GM18499 (cell line): ENCODE data around the gene C16orf89.
"Not testable (repeated sequence)": the region's sequence is repeated elsewhere in the genome, so short reads cannot be mapped to it uniquely, and the experiment has no call there.

Source experiments
- ATAC-seq: cut with Tn5 transposase; IDR thresholded peaks from one replicate; pipeline ENCODE4 v1.9.1; 2021; ENCODE audit warnings: moderate number of reproducible peaks; ENCODE audit not compliant: insufficient read depth, unreplicated experiment

Gene C16orf89

DNA sequence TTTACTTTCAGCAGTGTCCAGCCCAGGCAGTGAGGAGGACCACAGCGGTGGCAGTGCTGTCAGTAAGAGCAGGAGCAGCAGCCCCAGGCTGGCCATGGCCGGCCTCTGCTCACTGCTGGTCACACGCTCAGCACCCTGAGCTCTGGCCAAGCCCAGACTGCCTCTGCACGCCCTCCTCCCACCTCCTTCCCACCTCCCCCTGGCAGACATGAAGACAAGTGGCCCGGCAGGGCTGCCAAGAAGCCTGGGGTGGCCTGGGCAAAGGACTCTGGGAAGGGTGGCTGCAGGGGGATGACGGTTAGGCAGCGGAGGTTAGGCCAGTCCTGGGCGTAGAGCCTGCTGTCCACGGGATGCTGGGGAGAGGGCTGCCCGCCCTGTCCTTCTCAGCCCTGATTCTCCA lies at the start of gene C16orf89:
C16orf89 (minus strand) TSS at position 144 of the 400 bp plus-strand sequence; CDS start at position 96, 48 bp downstream.
- no peak for ATAC-seq

DNA sequence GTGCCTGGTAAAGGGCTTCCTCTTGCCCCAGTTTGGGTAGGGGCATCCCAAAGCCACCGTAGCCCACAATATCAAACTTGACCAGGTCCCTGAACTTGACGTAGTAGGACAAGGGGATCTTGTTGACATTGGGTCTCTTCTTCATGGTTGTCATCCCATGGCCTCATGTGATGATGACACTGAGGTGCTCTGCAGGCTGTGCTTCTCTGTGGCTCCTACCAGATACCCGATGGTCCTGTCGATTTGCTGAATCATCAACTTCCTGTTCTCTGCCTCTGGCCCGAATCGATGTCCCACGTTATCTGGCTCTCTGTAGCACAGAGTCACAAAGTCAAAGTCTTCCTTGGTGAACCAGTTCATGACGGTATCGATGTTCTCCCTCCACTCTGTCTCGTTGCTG lies 45.2 kb upstream of the C16orf89 start:
- ATAC-seq: not testable (repeated sequence)

DNA sequence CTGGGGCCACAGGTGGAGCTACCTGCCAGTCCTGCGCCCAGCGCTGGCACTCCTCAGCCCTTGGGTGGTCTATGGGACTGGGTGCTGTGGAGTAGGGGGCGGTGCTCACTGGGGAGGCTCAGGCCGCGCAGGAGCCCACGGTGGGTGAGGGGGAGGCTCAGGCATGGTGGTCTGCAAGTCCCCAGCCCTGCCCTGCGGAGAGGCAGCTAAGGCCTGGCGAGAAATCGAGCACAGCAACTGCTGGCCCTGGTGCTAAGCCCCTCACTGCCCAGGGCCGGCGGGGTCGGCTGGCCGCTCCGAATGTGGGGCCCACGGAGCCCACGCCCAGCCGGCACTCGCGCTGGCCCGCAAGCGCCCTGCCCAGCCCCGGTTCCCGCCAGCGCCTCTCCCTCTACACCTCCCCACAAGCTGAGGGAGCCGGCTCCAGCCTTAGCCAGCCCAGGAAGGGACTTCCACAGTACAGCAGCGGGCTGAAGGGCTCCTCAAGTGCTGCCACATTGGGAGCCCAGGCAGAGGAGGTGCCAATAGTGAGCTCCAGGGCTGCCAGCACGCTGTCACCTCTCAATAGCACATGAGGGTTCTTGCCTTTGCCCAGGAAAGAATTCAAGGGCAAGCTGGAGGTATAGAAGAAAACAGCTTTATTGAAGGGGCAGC lies 42.9 kb upstream of the C16orf89 start:
- ATAC-seq: no peak

DNA sequence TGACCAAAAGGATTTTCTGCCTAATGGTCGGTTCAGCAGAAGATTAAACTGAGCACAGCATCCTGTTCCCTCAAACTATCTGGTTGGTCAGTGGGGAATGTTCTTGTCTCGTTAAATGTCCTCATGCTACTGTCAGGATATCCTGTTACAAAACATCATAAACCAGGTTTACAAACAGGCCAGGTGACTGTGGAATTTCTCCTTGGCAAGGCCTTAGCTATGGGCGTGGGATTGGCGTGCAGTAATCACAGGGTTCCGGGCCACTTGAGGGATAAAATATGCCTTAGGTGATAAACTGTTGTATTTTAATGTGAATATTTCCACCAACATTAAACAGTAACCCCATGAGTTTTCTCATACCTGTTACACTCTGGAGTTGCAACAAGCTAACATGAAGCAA lies 39.3 kb upstream of the C16orf89 start:
- ATAC-seq: not testable (repeated sequence)

GRCh38 chr16:5103296-5104032 lies 37.7 kb upstream of the C16orf89 start:
- not testable (repeated sequence) for ATAC-seq

GRCh38 chr16:5099174-5099573 lies 33.4 kb upstream of the C16orf89 start:
- not testable (repeated sequence) for ATAC-seq

- not testable (repeated sequence) for ATAC-seq
Observed at GRCh38 chr16:5098221-5099159, 32.7 kb upstream of the C16orf89 start.

DNA sequence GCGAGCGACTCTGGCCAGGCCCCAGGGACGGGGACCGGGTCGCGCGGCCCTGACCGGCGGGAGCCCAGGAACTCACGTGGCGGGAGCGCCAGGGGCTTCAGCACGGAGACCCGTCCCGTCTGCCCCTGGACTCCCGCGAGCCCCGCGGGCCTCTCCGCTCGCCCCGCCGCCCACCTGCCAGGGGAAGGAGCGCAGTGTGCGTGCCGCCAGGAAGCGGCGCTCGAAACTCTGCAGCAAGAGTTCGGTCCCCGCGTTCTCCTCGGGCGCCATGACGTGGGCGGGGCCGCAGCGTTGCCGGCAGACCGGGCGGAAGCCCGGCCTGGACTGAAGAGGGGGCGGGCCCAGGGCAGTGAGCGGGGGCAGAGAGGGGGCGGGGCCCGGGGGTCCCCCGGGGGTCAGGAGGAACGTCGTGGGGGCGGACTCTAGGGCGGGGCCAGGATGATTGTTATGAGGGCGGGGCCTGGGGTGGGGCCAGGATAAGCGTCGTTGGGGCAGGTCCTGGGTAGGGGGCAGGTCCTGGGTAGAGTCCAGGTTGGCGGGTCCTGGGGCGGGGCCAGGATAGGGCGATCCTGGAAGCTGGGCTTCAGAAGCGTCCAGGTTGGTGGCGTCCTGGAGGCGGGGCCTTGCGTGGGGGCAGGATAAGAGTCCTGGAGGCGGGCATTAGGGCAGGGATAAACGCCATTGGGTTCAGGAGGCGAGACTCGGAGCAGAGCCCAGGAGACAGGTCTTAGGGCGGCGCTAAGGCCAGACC lies 31.9 kb upstream of the C16orf89 start, which contains the start of gene EEF2KMT:
EEF2KMT (minus strand) TSS at position 326 of the 751 bp plus-strand sequence; CDS start at position 270, 56 bp downstream.
- ATAC-seq: not testable (repeated sequence)

- ATAC-seq: not testable (repeated sequence)
Observed at GRCh38 chr16:5097061-5097469, 31.3 kb upstream of the C16orf89 start.

DNA sequence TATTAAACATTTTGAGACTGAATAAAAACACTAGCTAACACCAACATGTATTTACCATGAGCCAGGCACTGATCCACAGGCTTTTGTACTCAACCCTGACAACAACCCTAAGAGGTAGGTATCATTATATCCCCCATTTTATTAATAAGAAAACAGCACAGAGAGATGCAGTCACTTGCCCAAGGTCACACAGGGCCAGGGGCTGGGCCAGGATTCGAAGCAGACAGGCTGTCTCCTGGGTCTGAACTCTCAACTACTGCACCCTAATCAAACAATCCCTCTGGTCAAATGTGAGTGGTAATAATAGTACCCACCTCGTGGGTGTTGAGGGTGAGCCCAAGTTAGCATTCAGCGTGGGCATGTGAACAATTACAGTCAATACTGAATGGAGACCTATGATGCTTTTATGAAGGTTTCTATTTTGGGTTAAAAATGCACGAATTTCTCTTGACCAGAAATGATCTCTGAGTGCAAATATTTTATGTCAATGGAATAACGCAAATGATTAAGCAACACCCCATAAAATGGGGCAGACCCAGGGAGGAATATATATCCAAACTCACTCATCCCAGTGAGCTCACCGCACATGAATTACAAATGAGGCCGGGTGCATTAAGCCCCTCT lies 30.8 kb upstream of the C16orf89 start:
- not testable (repeated sequence) for ATAC-seq

GRCh38 chr16:5095145-5095830 lies 29.5 kb upstream of the C16orf89 start:
- ATAC-seq: not testable (repeated sequence)

- not testable (repeated sequence) for ATAC-seq
Observed at GRCh38 chr16:5093746-5094145, 28.0 kb upstream of the C16orf89 start.

GRCh38 chr16:5093081-5093480 lies 27.3 kb upstream of the C16orf89 start:
- ATAC-seq: not testable (repeated sequence)

GRCh38 chr16:5090592-5090991 lies 24.8 kb upstream of the C16orf89 start:
- not testable (repeated sequence) for ATAC-seq

GRCh38 chr16:5089911-5090555 lies 24.3 kb upstream of the C16orf89 start:
- not testable (repeated sequence) for ATAC-seq

- ATAC-seq: not testable (repeated sequence)
Observed at GRCh38 chr16:5088936-5089335, 23.2 kb upstream of the C16orf89 start.

DNA sequence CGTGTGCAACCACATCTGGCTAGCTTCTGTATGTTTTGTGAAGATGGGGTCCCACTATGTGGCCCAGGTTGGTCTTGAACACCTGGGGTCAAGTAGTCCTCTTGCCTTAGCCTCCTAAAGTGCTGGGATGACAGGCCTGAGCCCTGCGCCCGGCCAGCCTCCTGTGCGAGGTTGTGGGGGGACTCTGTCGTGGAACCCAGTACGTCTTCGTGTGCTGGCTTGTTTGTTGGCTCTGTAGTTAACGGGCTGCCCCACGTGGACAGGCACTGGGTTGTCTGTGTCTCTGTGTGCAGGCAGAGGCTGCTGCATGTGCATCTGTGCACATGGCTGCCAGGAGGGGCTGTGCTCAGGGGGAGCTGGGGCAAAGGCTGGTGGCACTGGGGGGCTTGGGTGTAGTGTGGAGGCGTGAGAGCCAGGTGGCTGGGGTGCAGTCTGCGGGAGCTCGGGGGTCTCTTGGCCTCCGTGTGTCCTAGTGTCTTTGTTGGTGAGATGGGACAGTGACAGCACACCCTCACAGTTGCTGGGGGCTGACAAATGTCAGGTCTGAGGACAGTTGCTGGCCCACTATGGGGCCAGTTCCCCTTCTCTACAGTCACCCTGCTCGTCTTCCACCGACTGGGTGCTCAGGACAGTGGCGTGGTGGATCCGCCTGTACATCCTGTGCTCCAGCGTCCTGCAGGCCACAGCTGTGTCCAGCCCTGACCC lies 22.5 kb upstream of the C16orf89 start:
- ATAC-seq: not testable (repeated sequence)
